ENCODE measurements around the gene ABCG1. TPM values are rescaled to one million over a fixed set of nuclear protein-coding genes. Genes with fewer than 3 reads are reported as not detected.

ABCG1 gene
- total and polyA plus RNA-seq, 2 experiments from 2014 or later = 1.3 to 4.4 TPM

DNA sequence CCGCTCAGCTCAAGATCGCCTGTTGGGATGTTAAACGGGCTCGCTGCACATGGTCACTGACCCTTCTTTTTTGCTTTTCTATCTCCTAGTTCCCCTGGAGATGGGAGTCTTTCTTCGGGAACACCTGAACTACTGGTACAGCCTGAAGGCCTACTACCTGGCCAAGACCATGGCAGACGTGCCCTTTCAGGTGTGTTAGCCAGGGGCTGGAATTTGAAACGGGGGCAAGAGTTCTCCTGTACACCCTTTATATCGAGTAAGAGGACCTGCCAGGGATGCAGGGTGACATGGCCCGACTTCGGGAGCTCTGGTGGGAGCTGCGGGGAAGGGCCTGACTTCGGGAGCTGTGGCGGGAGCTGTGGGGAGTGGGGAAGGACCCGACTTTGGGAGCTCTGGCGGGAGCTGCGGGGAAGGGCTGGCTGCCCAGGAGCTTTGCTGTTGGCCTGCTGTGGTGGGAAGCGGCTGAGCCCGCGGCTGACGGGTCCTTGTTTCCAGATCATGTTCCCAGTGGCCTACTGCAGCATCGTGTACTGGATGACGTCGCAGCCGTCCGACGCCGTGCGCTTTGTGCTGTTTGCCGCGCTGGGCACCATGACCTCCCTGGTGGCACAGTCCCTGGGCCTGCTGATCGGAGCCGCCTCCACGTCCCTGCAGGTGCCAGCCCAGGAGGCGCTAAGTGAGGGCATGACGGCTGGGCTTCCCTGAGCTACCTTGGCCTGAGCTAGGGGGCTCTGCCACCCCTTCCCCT is 72.2 kb downstream of the ABCG1 start:
- no peaks in the 10 kb centered on the region for H3K27me3 ChIP-seq (ENCODE audit: insufficient read depth)
- no peaks in the 10 kb centered on the region for H3K79me2 ChIP-seq (replicated peaks; ENCODE audit: insufficient read depth)
- H3K36me3 Mint-ChIP-seq (ENCODE audit: low read depth) = peaks cover 29% of the 10 kb centered on the region
- H3K27me3 Mint-ChIP-seq (ENCODE audit: insufficient read depth, low read depth, poor library complexity) = peaks cover 12% of the 10 kb centered on the region
- no peak overlapping the region for H3K4me3 Mint-ChIP-seq
- no peak overlapping the region for H3K27ac ChIP-seq (ENCODE audit: low read depth)
- ATAC-seq = peak; percentile 43; the same call in 2 of the 3 replicates
- H3K4me2 ChIP-seq = no peak overlapping the region
- H3K36me3 ChIP-seq (ENCODE audit: insufficient read depth) = no peaks in the 10 kb centered on the region
- H2AFZ ChIP-seq = no peak overlapping the region
- no peak overlapping the region for H3K4me3 ChIP-seq
- no peaks in the 10 kb centered on the region for H3K4me1 ChIP-seq (ENCODE audit: insufficient read depth)
- H3K27ac Mint-ChIP-seq = no peak overlapping the region; the same call in 1 of the 2 replicates
- no peaks in the 10 kb centered on the region for H3K9me2 ChIP-seq (ENCODE audit: insufficient read depth)
- H4K20me1 ChIP-seq (replicated peaks; ENCODE audit: insufficient read depth) = no peaks in the 10 kb centered on the region
- DNase-seq (ENCODE audit: low spot score) = no peak
- peaks cover 9% of the 10 kb centered on the region; the same call in 2 of the 3 replicates for H3K9me3 Mint-ChIP-seq
- H3K4me1 Mint-ChIP-seq = peaks cover 2% of the 10 kb centered on the region; the same call in 2 of the 3 replicates
- H3F3A ChIP-seq (replicated peaks; ENCODE audit: low read depth) = no peaks in the 10 kb centered on the region
- TF ChIP-seq JUNB (IDR thresholded peaks at IDR 0.05; ENCODE audit: unreplicated experiment) (no peak), EZH2phosphoT487 (IDR thresholded peaks at IDR 0.05; ENCODE audit: unreplicated experiment) (no peak), NANOG (IDR thresholded peaks at IDR 0.05; ENCODE audit: borderline replicate concordance) (no peak), POLR2AphosphoS5 (IDR thresholded peaks at IDR 0.05; ENCODE audit: low read depth) (no peak), STAT1 (IDR thresholded peaks at IDR 0.05; ENCODE audit: unreplicated experiment) (no peak), CREB1 (CRISPR knock-in tag; IDR thresholded peaks at IDR 0.05; ENCODE audit: low read depth) (no peak)
- TF ChIP-seq, protein P1, sequence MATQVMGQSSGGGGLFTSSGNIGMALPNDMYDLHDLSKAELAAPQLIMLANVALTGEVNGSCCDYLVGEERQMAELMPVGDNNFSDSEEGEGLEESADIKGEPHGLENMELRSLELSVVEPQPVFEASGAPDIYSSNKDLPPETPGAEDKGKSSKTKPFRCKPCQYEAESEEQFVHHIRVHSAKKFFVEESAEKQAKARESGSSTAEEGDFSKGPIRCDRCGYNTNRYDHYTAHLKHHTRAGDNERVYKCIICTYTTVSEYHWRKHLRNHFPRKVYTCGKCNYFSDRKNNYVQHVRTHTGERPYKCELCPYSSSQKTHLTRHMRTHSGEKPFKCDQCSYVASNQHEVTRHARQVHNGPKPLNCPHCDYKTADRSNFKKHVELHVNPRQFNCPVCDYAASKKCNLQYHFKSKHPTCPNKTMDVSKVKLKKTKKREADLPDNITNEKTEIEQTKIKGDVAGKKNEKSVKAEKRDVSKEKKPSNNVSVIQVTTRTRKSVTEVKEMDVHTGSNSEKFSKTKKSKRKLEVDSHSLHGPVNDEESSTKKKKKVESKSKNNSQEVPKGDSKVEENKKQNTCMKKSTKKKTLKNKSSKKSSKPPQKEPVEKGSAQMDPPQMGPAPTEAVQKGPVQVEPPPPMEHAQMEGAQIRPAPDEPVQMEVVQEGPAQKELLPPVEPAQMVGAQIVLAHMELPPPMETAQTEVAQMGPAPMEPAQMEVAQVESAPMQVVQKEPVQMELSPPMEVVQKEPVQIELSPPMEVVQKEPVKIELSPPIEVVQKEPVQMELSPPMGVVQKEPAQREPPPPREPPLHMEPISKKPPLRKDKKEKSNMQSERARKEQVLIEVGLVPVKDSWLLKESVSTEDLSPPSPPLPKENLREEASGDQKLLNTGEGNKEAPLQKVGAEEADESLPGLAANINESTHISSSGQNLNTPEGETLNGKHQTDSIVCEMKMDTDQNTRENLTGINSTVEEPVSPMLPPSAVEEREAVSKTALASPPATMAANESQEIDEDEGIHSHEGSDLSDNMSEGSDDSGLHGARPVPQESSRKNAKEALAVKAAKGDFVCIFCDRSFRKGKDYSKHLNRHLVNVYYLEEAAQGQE (IDR thresholded peaks at IDR 0.05; ENCODE audit: unreplicated experiment) = no peak
- TF ChIP-seq, protein P2, sequence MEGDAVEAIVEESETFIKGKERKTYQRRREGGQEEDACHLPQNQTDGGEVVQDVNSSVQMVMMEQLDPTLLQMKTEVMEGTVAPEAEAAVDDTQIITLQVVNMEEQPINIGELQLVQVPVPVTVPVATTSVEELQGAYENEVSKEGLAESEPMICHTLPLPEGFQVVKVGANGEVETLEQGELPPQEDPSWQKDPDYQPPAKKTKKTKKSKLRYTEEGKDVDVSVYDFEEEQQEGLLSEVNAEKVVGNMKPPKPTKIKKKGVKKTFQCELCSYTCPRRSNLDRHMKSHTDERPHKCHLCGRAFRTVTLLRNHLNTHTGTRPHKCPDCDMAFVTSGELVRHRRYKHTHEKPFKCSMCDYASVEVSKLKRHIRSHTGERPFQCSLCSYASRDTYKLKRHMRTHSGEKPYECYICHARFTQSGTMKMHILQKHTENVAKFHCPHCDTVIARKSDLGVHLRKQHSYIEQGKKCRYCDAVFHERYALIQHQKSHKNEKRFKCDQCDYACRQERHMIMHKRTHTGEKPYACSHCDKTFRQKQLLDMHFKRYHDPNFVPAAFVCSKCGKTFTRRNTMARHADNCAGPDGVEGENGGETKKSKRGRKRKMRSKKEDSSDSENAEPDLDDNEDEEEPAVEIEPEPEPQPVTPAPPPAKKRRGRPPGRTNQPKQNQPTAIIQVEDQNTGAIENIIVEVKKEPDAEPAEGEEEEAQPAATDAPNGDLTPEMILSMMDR (conservative IDR thresholded peaks at IDR 0.05; ENCODE audit: low read depth in 2 of 2) = no peak
- TF ChIP-seq, protein P3, sequence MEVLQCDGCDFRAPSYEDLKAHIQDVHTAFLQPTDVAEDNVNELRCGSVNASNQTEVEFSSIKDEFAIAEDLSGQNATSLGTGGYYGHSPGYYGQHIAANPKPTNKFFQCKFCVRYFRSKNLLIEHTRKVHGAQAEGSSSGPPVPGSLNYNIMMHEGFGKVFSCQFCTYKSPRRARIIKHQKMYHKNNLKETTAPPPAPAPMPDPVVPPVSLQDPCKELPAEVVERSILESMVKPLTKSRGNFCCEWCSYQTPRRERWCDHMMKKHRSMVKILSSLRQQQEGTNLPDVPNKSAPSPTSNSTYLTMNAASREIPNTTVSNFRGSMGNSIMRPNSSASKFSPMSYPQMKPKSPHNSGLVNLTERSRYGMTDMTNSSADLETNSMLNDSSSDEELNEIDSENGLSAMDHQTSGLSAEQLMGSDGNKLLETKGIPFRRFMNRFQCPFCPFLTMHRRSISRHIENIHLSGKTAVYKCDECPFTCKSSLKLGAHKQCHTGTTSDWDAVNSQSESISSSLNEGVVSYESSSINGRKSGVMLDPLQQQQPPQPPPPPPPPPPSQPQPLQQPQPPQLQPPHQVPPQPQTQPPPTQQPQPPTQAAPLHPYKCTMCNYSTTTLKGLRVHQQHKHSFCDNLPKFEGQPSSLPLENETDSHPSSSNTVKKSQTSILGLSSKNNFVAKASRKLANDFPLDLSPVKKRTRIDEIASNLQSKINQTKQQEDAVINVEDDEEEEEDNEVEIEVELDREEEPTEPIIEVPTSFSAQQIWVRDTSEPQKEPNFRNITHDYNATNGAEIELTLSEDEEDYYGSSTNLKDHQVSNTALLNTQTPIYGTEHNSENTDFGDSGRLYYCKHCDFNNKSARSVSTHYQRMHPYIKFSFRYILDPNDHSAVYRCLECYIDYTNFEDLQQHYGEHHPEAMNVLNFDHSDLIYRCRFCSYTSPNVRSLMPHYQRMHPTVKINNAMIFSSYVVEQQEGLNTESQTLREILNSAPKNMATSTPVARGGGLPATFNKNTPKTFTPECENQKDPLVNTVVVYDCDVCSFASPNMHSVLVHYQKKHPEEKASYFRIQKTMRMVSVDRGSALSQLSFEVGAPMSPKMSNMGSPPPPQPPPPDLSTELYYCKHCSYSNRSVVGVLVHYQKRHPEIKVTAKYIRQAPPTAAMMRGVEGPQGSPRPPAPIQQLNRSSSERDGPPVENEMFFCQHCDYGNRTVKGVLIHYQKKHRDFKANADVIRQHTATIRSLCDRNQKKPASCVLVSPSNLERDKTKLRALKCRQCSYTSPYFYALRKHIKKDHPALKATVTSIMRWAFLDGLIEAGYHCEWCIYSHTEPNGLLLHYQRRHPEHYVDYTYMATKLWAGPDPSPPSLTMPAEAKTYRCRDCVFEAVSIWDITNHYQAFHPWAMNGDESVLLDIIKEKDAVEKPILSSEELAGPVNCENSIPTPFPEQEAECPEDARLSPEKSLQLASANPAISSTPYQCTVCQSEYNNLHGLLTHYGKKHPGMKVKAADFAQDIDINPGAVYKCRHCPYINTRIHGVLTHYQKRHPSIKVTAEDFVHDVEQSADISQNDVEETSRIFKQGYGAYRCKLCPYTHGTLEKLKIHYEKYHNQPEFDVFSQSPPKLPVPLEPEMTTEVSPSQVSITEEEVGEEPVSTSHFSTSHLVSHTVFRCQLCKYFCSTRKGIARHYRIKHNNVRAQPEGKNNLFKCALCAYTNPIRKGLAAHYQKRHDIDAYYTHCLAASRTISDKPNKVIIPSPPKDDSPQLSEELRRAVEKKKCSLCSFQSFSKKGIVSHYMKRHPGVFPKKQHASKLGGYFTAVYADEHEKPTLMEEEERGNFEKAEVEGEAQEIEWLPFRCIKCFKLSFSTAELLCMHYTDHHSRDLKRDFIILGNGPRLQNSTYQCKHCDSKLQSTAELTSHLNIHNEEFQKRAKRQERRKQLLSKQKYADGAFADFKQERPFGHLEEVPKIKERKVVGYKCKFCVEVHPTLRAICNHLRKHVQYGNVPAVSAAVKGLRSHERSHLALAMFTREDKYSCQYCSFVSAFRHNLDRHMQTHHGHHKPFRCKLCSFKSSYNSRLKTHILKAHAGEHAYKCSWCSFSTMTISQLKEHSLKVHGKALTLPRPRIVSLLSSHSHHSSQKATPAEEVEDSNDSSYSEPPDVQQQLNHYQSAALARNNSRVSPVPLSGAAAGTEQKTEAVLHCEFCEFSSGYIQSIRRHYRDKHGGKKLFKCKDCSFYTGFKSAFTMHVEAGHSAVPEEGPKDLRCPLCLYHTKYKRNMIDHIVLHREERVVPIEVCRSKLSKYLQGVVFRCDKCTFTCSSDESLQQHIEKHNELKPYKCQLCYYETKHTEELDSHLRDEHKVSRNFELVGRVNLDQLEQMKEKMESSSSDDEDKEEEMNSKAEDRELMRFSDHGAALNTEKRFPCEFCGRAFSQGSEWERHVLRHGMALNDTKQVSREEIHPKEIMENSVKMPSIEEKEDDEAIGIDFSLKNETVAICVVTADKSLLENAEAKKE (CRISPR knock-in tag; IDR thresholded peaks at IDR 0.05) = no peak

All from GM23338 (cell line).